MV-4-11 (cell line): ENCODE measurements around the gene CCL16.
"Not testable (repeated sequence)": the region's sequence is repeated elsewhere in the genome, so short reads cannot be mapped to it uniquely, and the experiment has no call there.

Experiments used
- DNase-seq: peaks from one replicate; lab custom pipeline; 2025; lab: John Stamatoyannopoulos, UW

Gene CCL16, protein sequence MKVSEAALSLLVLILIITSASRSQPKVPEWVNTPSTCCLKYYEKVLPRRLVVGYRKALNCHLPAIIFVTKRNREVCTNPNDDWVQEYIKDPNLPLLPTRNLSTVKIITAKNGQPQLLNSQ

DNA sequence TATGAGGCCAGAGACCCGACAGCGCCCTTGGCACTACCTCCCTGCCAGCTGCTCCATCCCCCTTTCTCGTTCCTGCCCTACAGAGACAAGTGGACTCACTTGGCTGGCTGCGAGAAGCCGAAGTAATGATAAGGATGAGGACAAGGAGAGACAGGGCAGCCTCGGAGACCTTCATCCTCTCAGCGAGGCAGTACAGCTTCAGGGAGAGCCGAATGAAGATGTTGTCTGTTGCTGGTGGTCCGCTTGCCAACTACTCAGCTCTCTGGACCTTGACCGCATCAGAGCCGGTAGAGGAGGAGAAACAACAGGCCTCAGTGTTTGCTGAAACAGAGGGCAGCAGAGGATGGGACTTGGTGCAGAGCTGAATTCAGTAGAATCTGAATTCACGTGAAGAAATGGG is at the start of gene CCL16:
CCL16 (minus strand) TSS at position 252 of the 400 bp plus-strand sequence; CDS start at position 175, 77 bp downstream.
- DNase-seq, result no peak

DNA sequence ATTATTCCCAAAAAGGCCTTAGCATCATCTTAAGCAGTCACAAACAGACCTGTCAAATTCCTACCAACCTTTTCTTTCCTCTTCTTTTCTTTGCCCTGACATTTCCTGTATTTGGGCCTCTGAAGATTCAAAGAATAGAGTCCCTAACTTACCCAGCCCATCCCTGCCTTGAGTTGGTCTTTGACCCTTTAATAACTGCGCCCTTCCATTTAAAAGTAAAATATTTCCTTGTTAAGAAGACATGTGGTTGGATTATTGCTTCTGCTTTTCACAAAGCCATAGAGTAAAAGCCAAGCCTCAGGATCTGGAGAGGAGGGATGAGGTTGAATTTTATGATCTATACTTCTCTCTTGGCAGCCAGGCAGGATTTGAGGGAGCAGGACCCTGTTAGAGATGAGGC is 49.7 kb upstream of the CCL16 start:
- DNase-seq, result peak; percentile 25

DNA sequence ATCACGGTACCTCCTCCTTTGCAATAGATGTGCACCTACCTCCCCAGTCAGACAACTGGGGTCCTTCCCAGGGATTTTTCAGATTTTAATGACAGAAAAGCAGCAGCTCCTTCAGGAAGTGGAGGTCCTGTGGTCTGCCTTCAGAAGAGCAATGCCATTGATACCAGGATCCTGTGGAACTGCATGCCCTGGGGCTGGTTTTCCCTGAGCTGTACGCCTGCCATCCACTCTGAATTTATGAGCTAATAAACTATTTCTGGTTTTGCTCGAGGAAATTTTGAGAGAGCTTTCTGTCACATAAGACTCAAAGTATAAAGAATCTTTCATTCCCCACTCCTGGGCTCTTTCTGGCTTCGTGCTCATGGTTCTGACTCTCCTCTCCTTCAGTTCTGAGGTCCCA is 46.5 kb upstream of the CCL16 start:
- DNase-seq, result no peak

DNA sequence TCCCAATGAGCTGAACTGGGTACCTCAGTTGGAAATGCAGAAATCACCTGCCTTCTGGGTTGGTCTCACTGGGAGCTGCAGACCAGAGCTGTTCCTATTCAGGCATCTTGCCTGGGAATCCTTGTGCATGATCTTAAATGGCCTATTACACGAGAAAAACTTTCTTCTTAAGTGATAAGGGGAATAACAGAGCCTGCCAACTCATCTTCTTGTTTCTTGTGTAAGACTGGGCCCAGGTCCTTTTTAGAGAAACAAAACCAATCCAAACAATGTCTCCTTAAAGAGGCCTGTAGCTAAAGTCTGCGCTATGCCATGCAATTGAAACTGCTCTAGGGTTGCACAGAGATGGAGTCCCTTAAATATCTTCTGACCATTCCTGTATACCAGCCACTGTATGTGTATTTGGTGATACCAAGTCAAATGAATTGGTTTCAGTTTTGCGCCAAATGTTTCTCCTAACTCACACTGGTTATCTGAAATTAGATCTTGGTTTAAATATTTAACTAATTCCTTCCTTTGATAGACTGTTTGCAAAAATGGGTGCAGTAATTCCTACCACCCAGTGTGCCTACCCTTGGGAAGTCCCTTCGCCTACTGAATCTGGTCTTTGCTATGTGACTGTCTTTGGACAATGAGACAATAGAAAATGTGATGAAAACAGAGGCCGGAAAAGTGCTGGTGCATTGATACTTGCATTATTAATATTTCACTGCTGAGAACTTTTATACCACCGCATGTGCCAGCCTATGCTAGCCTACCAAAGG is 43.0 kb upstream of the CCL16 start:
- peak; percentile 37 for DNase-seq

DNA sequence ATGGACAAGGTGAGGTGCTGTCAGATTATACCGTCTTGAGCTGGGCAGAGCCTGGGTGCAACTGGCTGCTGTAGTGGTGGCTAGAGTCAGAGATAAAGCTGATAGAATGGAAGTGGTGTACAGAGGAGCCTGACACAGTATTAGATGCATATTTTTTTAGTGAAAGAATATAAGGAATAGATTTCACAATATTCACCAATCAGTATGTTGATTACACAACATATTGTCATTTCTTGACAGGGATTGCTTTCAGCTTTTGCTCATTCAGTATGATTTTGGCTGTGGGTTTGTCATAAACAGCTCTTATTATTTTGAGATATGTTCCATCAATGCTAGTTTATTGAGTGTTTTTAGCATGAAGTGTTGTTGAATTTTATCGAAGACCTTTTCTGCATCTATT is 38.1 kb upstream of the CCL16 start:
- no peak for DNase-seq

DNA sequence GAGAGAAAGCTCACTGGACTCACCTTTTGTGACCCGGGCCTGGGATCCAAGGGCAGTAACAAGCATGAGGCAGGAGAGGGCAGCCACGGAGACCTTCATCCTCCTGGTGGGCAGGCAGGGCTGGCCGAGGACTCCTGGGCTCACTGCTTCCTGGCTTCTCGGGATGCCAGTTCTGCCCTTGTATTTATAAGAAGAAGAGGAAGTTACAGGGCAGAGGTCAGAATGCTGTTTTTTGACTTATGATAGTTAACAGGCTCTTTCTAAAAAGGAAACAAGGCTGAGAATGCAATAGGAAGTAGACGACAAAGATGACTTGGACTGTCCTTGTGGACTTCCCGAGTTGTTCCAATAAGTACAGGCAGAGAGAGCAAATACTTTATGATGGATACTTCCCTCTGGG is 36.5 kb upstream of the CCL16 start, which contains the start of gene CCL23:
CCL23 (minus strand) TSS at position 174 of the 400 bp plus-strand sequence; CDS start at position 99, 75 bp downstream.
- peak; percentile 91 for DNase-seq

DNA sequence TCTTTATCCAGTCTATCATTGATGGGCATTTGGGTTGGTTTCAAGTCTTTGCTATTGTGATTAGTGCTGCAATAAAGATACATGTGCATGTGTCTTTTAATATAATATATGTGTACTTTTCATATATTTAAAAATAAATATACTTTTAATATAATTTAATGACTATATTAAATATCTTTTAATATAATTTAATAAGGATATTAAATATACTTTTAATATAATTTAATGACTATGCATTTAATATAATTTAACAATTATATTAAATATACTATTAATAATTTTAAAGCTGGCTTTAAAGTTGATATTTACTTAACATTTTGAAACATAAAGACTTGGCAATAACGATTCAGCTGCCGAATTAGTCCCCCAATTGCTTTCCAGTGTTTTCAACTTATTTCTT is 35.3 kb upstream of the CCL16 start:
- no peak for DNase-seq

DNA sequence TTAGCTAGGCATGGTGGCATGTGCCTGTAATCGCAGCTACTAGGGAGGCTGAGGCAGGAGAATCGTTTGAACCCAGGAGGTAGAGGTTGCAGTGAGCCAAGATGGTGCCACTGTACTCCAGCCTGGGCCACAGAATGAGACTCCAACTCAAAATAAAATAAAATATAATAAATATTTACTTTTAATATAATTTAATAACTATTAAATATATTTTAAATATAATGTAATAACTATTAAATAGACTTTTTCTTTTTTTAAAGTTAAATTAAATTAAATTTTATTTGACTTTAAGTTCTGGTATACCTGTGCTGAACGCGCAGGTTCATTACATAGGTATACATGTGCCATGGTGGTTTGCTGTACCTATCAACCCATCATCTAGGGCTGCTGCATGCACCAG is 34.6 kb upstream of the CCL16 start:
- not testable (repeated sequence) for DNase-seq

DNA sequence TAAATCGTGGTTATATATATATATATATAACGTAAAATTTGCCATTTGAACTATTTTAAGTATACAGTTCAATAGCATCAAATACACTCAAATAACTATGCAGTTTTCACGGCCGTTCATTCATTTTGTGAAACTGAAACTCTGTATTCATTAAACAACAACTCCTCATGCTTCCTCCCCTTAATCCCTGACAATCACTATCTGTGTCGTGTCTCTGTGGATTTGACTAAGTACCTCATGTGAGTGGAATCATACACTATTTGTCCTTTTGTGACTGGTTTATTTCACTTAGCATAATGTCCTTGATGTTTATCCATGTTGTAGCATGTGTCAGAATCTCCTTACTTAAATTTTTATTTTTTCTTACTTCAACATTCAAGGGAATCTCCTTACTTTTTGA is 33.6 kb upstream of the CCL16 start:
- peak; percentile 34 for DNase-seq

DNA sequence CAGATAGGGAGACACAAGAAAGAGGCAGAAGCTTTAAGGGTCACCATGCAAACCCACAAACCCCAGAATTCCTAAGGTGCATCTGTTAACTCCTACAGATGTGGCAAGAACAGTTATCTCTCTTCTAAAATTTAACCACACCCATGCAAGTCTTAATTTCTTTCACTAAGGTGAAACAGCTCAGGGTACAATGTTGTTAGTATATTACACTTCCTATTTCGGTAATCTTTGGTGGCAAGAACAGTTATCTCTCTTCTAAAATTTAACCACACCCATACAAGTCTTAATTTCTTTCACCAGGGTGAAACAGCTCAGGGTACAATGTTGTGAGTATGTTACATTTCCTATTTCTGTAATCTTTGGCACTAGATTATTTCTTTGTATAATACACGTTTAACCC is 29.9 kb upstream of the CCL16 start:
- DNase-seq, result peak; percentile 38

DNA sequence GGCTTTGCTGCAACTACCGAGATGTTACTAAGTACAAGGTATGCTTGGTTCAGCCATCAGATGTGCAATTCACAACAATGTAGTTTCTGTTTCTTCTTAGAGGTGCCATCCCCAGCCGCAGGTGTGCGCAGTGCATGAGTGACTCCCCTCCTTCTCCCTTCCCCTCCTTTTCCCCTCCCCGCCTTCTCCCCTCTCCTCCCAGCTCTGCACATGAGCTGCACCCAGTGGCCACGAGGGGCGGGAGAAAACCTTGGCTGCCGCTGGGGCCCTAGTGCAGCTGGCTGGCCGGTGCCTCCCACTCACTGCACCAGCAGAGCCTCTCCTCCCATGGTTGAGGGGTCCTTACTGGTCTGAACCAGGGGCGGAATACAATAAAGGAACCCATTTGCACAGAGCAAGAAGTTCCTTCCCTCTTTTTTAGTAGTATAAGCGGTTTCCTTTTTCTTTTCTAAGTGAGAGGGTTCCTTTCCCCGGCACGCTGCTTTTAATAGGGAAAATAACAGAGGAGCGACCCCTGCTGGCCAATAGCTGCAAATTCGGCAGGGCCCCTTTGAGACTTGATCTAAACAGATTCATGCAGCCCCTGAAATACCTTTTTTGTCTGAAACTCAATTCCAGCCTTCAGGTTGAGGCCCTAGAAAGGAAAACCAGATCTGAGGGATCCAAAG is 27.8 kb upstream of the CCL16 start:
- DNase-seq, result peak; percentile 42

DNA sequence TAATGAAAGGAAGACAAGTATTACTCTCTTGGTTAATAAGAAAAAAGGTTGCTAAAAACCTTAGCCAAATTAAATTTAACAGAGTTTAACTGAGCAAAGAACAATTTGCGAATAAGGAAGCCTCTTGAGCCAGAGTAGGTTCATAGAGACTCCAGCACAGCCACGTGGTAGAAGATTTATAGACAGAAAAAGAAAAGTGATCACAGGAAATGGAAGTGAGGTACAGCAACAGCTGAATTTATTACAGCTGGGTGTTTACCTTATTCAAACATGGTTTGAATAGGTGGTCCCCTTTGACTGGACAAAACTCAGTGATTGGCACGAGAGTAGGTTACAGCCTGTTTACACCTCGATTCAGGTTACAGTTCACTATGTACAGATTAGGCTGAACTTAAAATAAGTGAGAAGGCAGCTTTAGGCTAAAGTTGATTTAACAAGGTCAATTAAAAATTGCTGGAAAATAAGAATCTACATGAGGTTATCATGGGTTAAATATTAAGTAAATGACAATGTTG is 23.4 kb upstream of the CCL16 start:
- peak; percentile 6 for DNase-seq

DNA sequence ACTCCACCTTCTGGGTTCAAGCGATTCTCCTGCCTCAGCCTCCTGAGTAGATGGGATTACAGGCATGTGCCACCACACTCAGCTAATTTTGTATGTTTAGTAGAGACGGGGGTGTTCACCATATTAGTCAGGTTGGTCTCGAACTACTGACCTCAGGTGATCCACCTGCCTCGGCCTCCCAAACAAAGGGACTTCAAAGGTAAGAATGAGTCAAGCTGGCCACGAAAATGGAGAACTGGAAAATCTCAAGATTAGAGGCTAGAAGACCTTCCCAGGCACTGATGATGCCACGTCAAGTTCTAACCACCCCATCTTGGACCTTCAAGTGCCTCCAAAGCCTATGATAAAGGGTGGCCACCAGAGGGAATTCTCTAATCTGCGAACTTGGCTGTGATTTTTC is 21.3 kb upstream of the CCL16 start:
- DNase-seq, result no peak

DNA sequence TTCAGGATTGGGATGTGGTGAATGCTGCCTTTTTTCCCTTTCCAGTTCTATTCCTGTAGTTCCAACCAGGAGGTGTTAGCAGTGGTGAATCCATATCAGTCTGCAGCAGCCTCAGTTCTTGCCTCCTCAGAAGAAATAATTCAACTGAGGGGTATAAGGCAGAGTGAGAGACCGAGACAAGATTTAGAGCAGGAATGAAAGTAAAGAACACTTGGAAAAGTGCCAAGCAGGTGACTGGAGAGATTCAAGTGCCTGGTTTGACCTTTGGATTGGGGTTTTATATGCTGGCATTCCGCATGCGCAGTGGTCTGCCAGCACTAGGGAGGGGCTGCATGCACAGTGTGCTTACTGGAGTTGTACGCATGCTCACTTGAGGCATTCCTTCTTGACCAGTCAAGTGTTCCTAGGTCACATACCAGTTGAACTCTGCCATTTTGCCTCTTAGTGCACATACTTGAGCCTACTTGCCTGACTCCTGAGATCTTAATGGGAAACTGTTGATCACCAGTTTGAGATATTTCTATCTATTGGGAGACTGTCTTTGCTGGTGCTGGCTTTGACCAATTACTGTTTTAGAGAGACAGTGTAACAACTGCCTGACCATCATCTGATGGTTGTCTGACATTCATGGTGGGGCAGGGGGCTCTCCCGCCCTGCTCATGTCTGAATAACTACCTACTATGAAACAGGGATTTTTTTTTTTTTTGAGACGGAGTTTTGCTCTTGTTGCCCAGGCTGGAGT is 20.7 kb upstream of the CCL16 start:
- DNase-seq, result no peak

DNA sequence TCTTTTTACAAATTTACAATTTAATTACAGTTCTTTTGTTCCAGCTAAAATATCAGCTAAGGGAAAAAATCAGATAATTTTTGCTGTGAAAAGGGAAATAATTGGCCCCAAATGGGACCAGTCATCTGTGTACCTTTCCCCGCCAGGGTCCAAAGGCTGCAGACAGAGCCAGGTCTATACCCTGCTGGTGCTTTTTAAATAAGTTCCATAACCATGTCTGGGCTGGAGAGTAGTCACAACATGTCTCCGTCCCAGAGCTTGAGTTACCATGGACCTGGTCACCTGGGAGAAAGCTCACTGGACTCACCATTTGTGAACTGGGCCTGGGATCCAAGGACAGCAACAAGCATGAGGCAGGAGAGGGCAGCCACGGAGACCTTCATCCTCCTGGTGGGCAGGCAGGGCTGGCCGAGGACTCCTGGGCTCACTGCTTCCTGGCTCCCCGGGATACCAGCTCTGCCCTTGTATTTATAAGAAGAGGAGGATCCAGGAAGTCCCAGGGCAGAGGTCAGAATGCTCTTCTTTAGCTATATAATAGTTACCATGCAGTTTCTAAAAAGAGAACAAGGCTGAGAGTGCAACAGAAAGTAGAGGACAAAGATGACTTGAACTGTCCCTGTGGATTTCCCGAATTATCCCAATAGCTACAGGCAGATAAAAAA is 19.9 kb upstream of the CCL16 start, which contains the start of gene CCL15:
CCL15 (minus strand) TSS at position 444 of the 662 bp plus-strand sequence; CDS start at position 383, 61 bp downstream.
- no peak for DNase-seq

DNA sequence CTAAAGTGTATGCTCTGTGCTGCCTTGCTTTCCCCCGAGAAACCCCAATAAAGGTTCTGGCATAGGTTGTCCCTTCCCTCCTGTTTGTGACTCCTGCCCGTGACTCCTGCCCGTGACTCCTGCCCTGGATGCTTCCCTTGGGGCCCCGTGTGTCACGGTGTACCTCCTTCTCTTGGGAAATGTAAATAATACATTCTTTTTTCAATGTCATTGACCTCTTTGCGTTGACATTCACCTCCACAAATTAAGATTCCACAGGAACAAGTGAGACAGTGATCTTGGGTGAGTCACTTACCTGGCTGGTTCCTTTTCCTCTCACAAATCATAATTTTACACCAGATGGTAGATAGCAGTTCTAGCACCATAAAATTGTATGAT is 19.4 kb upstream of the CCL16 start:
- no peak for DNase-seq

DNA sequence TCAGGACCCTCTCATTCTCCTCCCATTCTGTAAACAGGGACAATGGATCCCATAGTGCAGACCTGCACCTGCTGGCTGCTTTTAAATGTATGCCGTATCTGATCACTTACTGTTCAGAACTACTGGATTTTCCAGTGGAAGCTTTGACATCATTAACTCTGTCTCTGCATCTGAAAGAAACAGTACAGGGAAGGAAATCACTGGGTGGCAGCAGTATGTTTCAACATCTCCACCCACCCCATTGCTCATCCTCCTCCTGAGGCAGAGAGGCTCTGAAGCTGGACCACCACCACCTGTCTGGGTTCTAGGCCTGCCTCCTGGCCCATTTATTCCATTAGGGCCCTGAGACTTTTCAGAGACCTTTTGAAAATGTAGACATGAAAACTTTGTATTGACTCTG is 17.5 kb upstream of the CCL16 start:
- DNase-seq, result no peak

DNA sequence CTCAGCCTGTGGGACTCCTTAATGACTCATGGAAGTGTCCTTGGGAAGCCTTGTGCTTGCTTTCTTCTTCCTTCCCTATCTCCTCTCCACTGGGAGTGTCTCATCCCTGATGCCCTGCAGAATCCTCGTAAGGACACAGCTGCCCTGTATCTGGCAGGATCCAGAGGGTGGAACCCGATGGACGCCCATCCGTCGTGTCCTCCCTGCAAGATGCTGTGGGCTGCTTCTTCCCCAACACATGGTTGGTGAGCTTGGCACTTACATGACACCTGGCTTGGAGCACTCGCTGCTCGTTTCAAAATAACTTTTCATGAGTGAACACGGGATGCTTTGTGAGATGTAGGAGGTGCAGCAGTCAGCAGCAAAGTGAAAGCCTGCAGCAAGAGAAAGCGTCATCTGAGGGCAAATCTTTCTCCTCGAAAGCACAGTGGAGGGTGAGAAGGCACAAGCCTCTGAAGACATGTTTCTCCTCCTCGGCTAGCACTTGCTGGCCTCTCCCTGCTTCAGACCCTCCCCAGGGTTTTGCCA is 16.8 kb upstream of the CCL16 start:
- DNase-seq, result no peak

DNA sequence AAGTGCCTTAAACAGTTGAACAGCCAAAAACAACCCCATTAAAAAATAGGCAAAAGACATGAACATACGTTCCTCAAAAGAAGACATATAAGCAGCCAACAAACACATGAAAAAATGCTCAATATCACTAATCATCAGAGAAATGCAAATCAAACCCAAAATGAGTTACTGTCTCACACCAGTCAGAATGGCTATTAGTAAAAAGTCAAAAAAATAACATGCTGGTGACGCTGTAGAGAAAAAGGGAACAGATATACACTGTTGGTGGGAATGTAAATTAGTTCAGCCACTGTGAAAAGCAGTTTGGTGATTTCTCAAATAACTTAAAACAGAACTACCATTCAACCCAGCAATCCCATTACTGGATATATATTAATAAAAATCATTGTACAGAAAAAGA is 14.0 kb upstream of the CCL16 start:
- DNase-seq, result not testable (repeated sequence)

DNA sequence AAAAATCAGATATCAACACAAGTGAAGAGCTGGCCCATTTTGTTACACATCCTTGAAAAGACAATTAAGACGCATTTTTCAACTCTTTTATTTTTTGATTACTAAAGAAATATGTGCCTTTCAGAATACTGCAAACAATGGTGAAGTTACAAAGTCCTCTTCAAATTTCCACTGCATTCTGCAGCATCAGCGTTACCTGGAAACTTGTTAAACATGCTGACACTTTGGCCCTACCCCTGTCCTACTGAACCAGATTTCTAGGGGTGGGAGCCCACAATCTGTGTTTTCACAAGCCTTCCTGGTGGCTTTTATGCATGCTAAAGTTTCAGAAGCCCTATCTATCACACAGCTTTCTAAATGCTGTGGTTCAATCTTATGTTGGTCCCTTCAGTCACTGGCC is 9.8 kb upstream of the CCL16 start:
- DNase-seq, result no peak

DNA sequence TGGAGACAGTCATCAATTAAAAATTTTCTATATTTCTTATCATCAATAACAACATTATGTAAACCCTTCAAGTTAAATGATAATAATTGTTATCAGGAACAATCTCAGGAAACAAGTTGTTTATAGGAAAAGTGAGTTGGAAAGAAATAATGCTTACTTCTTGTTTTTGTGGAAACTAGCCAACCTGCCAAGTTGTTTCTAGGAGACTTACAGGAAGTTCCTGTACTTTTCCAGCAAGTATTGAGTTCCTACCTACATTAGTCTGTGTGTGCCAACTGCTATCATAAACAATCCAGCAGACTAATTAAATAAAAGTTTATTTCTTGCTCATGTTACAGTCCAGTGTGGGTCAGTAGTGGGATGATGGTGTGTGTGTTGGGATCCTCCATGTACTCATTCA is 6.9 kb upstream of the CCL16 start:
- DNase-seq, result no peak
